ENCODE data around the gene BTG1.
A peak's percentile ranks its signal among the peaks of the same experiment; 100 is the strongest.

The BTG1 gene

GRCh38 chr12:92175961-92176360 lies 30.3 kb upstream of the BTG1 start:
- no peak for TF ChIP-seq POLR2A (IDR thresholded peaks at IDR 0.05; ENCODE audit: low read depth, low read length)
- no peak for TF ChIP-seq TAF1 (IDR thresholded peaks at IDR 0.05; ENCODE audit: borderline replicate concordance, low read depth, low read length)
- TF ChIP-seq POLR2AphosphoS5 (IDR thresholded peaks at IDR 0.05; ENCODE audit: low read depth, low read length) = no peak
- DNase-seq (ENCODE audit: insufficient read length) = no peak
- FAIRE-seq = no peak

GRCh38 chr12:92170050-92170449 lies 24.4 kb upstream of the BTG1 start:
- FAIRE-seq (peak; percentile 91), DNase-seq (ENCODE audit: insufficient read length) (no peak)
- TF ChIP-seq POLR2AphosphoS5 (IDR thresholded peaks at IDR 0.05; ENCODE audit: low read depth, low read length) = no peak
- no peak for TF ChIP-seq POLR2A (IDR thresholded peaks at IDR 0.05; ENCODE audit: low read depth, low read length)
- no peak for TF ChIP-seq TAF1 (IDR thresholded peaks at IDR 0.05; ENCODE audit: borderline replicate concordance, low read depth, low read length)

GRCh38 chr12:92167075-92167474 lies 21.4 kb upstream of the BTG1 start:
- FAIRE-seq (no peak), DNase-seq (ENCODE audit: insufficient read length) (no peak)
- TF ChIP-seq POLR2AphosphoS5 (IDR thresholded peaks at IDR 0.05; ENCODE audit: low read depth, low read length) (no peak), TAF1 (IDR thresholded peaks at IDR 0.05; ENCODE audit: borderline replicate concordance, low read depth, low read length) (no peak), POLR2A (IDR thresholded peaks at IDR 0.05; ENCODE audit: low read depth, low read length) (no peak)

- no peak for FAIRE-seq
- DNase-seq (ENCODE audit: insufficient read length) = no peak
These were observed 19.1 kb upstream of the BTG1 start for GRCh38 chr12:92164712-92165111.

GRCh38 chr12:92162079-92162478 lies 16.4 kb upstream of the BTG1 start:
- DNase-seq (ENCODE audit: insufficient read length) (no peak), FAIRE-seq (peak; percentile 63)
- TF ChIP-seq TAF1 (IDR thresholded peaks at IDR 0.05; ENCODE audit: borderline replicate concordance, low read depth, low read length) = no peak
- no peak for TF ChIP-seq POLR2A (IDR thresholded peaks at IDR 0.05; ENCODE audit: low read depth, low read length)
- TF ChIP-seq POLR2AphosphoS5 (IDR thresholded peaks at IDR 0.05; ENCODE audit: low read depth, low read length) = no peak

More at GRCh38 chr12:92164712-92165111, 19.1 kb upstream of the BTG1 start:
- TF ChIP-seq POLR2AphosphoS5 (IDR thresholded peaks at IDR 0.05; ENCODE audit: low read depth, low read length) (no peak), POLR2A (IDR thresholded peaks at IDR 0.05; ENCODE audit: low read depth, low read length) (no peak), TAF1 (IDR thresholded peaks at IDR 0.05; ENCODE audit: borderline replicate concordance, low read depth, low read length) (no peak)

- TF ChIP-seq POLR2A (IDR thresholded peaks at IDR 0.05; ENCODE audit: low read depth, low read length) (no peak), TAF1 (IDR thresholded peaks at IDR 0.05; ENCODE audit: borderline replicate concordance, low read depth, low read length) (no peak), POLR2AphosphoS5 (IDR thresholded peaks at IDR 0.05; ENCODE audit: low read depth, low read length) (no peak)
- FAIRE-seq = peak; percentile 85
- DNase-seq (ENCODE audit: insufficient read length) = no peak
These were observed 13.3 kb upstream of the BTG1 start for GRCh38 chr12:92158796-92159439.

- FAIRE-seq (peak; percentile 56), DNase-seq (ENCODE audit: insufficient read length) (no peak)
- no peak for TF ChIP-seq POLR2A (IDR thresholded peaks at IDR 0.05; ENCODE audit: low read depth, low read length)
- no peak for TF ChIP-seq TAF1 (IDR thresholded peaks at IDR 0.05; ENCODE audit: borderline replicate concordance, low read depth, low read length)
- no peak for TF ChIP-seq POLR2AphosphoS5 (IDR thresholded peaks at IDR 0.05; ENCODE audit: low read depth, low read length)
These were observed 11.2 kb upstream of the BTG1 start for GRCh38 chr12:92156704-92157395.

- FAIRE-seq (peak; percentile 54), DNase-seq (ENCODE audit: insufficient read length) (no peak)
These were observed 10.5 kb upstream of the BTG1 start for GRCh38 chr12:92156139-92156538.

GRCh38 chr12:92155733-92156132 lies 10.1 kb upstream of the BTG1 start:
- FAIRE-seq (no peak), DNase-seq (ENCODE audit: insufficient read length) (no peak)
- TF ChIP-seq POLR2AphosphoS5 (IDR thresholded peaks at IDR 0.05; ENCODE audit: low read depth, low read length) (no peak), POLR2A (IDR thresholded peaks at IDR 0.05; ENCODE audit: low read depth, low read length) (no peak), TAF1 (IDR thresholded peaks at IDR 0.05; ENCODE audit: borderline replicate concordance, low read depth, low read length) (no peak)

More at GRCh38 chr12:92156139-92156538, 10.5 kb upstream of the BTG1 start:
- no peak for TF ChIP-seq POLR2A (IDR thresholded peaks at IDR 0.05; ENCODE audit: low read depth, low read length)
- no peak for TF ChIP-seq POLR2AphosphoS5 (IDR thresholded peaks at IDR 0.05; ENCODE audit: low read depth, low read length)
- TF ChIP-seq TAF1 (IDR thresholded peaks at IDR 0.05; ENCODE audit: borderline replicate concordance, low read depth, low read length) = no peak

- TF ChIP-seq POLR2AphosphoS5 (IDR thresholded peaks at IDR 0.05; ENCODE audit: low read depth, low read length) (no peak), TAF1 (IDR thresholded peaks at IDR 0.05; ENCODE audit: borderline replicate concordance, low read depth, low read length) (no peak), POLR2A (IDR thresholded peaks at IDR 0.05; ENCODE audit: low read depth, low read length) (no peak)
- DNase-seq (ENCODE audit: insufficient read length) = no peak
- FAIRE-seq = no peak
These were observed 6.3 kb upstream of the BTG1 start for GRCh38 chr12:92151916-92152315.

- FAIRE-seq (no peak), DNase-seq (ENCODE audit: insufficient read length) (no peak)
- TF ChIP-seq POLR2AphosphoS5 (IDR thresholded peaks at IDR 0.05; ENCODE audit: low read depth, low read length) (no peak), POLR2A (IDR thresholded peaks at IDR 0.05; ENCODE audit: low read depth, low read length) (no peak), TAF1 (IDR thresholded peaks at IDR 0.05; ENCODE audit: borderline replicate concordance, low read depth, low read length) (no peak)
These were observed 3.9 kb upstream of the BTG1 start for GRCh38 chr12:92149563-92149962.

GRCh38 chr12:92147491-92147890 lies 1.8 kb upstream of the BTG1 start:
- DNase-seq (ENCODE audit: insufficient read length) = no peak
- FAIRE-seq = peak; percentile 17
- no peak for TF ChIP-seq POLR2A (IDR thresholded peaks at IDR 0.05; ENCODE audit: low read depth, low read length)
- TF ChIP-seq TAF1 (IDR thresholded peaks at IDR 0.05; ENCODE audit: borderline replicate concordance, low read depth, low read length) = no peak
- TF ChIP-seq POLR2AphosphoS5 (IDR thresholded peaks at IDR 0.05; ENCODE audit: low read depth, low read length) = no peak
